HepG2 (cell line): ENCODE data around the gene TPRG1. TPM values are rescaled to one million over a fixed set of nuclear protein-coding genes. Genes with fewer than 3 reads are reported as not detected.

ENCODE experiments used
- ATAC-seq: fragments of 200-7000 bp; cut with Tn5 transposase; 3 replicates; pipeline ENCODE4 v1.9.1; 2020; ENCODE audit warnings: mild to moderate bottlenecking, moderate library complexity
- BruUV-seq: library from RNA; stranded (reverse); fragments of 400-500 nt; replicated peaks from 2 replicates; lab custom pipeline; 2021; lab: Mats Ljungman, UMichigan
- CTCF ChIA-PET: fragments of 300-600 bp; formaldehyde crosslinking; extraction: SDS; loops from one replicate; lab custom pipeline; 2021; ENCODE audit warnings: low total read pairs, inconsistent platforms, low intra/inter-chr PET ratio; lab: Yijun Ruan, JAX
- POLR2A ChIA-PET: fragments of 350-600 bp; sonication (Branson Sonifier 250); formaldehyde crosslinking; loops from one replicate; lab custom pipeline; 2020; ENCODE audit warnings: antibody characterized with exemption, inconsistent platforms; lab: Yijun Ruan, JAX
- DNase-seq: peaks from one replicate; pipeline ENCODE4 v3.0.0-alpha.2; 2015; ENCODE audit warnings: low spot score
- FAIRE-seq: peaks from 3 replicates; lab custom pipeline; 2011; peaks lifted over from hg19 to GRCh38; lab: Jason Lieb, UNC
- H2AFZ ChIP-seq: one replicate; pipeline ENCODE4 v1.6.1; 2011; ENCODE audit warnings: low read length, inconsistent platforms
- H3K27ac ChIP-seq: fragments of 300-600 bp; 3 replicates; pipeline ENCODE4 v1.8.0; 2011; ENCODE audit warnings: mixed run types, mild to moderate bottlenecking, mixed read lengths, low read length, inconsistent platforms; ENCODE audit not compliant: insufficient read depth; ENCODE audit errors: extremely low read length
- H3K27me3 ChIP-seq, 2 experiments: fragments of 200-600 bp in 1 of 2; 2 replicates in 1 of 2; 3 replicates in 1 of 2; pipeline versions ENCODE4 v1.6.0 to v1.8.0; 2011; ENCODE audit warnings: low read length in 2 of 2, mild to moderate bottlenecking in 2 of 2, moderate library complexity in 2 of 2, inconsistent platforms in 1 of 2; ENCODE audit not compliant: insufficient read depth in 2 of 2, control insufficient read depth in 1 of 2
- H3K36me3 ChIP-seq, 2 experiments: fragments of 200-600 bp in 1 of 2; replicated peaks in 1 of 2; 2 replicates in 1 of 2; 3 replicates in 1 of 2; pipeline versions ENCODE4 v1.5.1 to v1.8.0; 2011; ENCODE audit warnings: low read length in 2 of 2, inconsistent platforms in 1 of 2; ENCODE audit not compliant: insufficient read depth in 2 of 2, control insufficient read depth in 1 of 2
- H3K4me1 ChIP-seq: 2 replicates; pipeline ENCODE4 v1.5.1; 2012; ENCODE audit warnings: low read length, inconsistent platforms; ENCODE audit not compliant: insufficient read depth
- H3K4me2 ChIP-seq: 2 replicates; pipeline ENCODE4 v1.6.0; 2011; ENCODE audit warnings: low read depth, low read length, inconsistent platforms
- H3K4me3 ChIP-seq, 3 experiments: fragments of 200-600 bp in 1 of 3; sonication (generic), shearing (Covaris generic) in 1 of 3; replicated peaks in 1 of 3; 2 replicates each; pipeline ENCODE4 v1.5.1; 2011 to 2016; ENCODE audit warnings: low read length in 3 of 3, inconsistent platforms in 2 of 3, low read depth in 2 of 3, mild to moderate bottlenecking in 2 of 3, control low read depth in 1 of 3, mixed read lengths in 1 of 3; ENCODE audit not compliant: insufficient read depth in 1 of 3
- H3K79me2 ChIP-seq: one replicate; pipeline ENCODE4 v1.6.1; 2011; ENCODE audit warnings: low read length, inconsistent platforms; ENCODE audit not compliant: insufficient read depth
- H3K9ac ChIP-seq: 2 replicates; pipeline ENCODE4 v1.6.0; 2011; ENCODE audit warnings: mild to moderate bottlenecking, low read depth, low read length, inconsistent platforms; ENCODE audit not compliant: insufficient read depth
- H3K9me3 ChIP-seq: 2 replicates; pipeline ENCODE4 v1.5.1; 2012; ENCODE audit warnings: mild to moderate bottlenecking, low read length
- H4K20me1 ChIP-seq: 2 replicates; pipeline ENCODE4 v1.6.0; 2011; ENCODE audit warnings: inconsistent platforms, mild to moderate bottlenecking, low read length, moderate library complexity; ENCODE audit not compliant: insufficient read depth
- RFXAP ChIP-seq: sonication (generic); formaldehyde crosslinking; IDR thresholded peaks from 2 replicates; pipeline ENCODE4 v1.4.0; 2020; ENCODE audit warnings: missing genetic modification reagents, borderline replicate concordance
- ZFAT ChIP-seq: sonication (generic); formaldehyde crosslinking; conservative IDR thresholded peaks from 2 replicates; pipeline ENCODE4 v1.8.1; 2023; ENCODE audit warnings: missing genetic modification reagents, inconsistent platforms
- ZNF18 ChIP-seq: sonication (generic); formaldehyde crosslinking; IDR thresholded peaks from 2 replicates; pipeline ENCODE4 v1.8.0; 2022; ENCODE audit warnings: mild to moderate bottlenecking, missing genetic modification reagents; ENCODE audit not compliant: insufficient replicate concordance
- ZNF773 ChIP-seq: sonication (generic); formaldehyde crosslinking; IDR thresholded peaks from 2 replicates; pipeline ENCODE4 v1.4.0; 2020; ENCODE audit warnings: missing genetic modification reagents, borderline replicate concordance
- WGBS: methylation state at CpG from one replicate; pipeline ENCODE4 v1.1.6; 2017; ENCODE audit warnings: low lambda C conversion rate; 5-methylcytosine and 5-hydroxymethylcytosine counted together
- in situ Hi-C: cut with HindIII; loops from 2 replicates; pipeline ENCODE4 v1.10.0; 2017; ENCODE audit warnings: low pct_unique_long_range_greater_than_20kb; ENCODE audit not compliant: extremely low pct_ligation_motif_present
- intact Hi-C: fragments of 100-400 bp; cut with micrococcal nuclease; formaldehyde crosslinking; loops from one replicate; pipeline ENCODE4 v1.10.0; 2022; ENCODE audit not compliant: unreplicated experiment
- polyA plus RNA-seq, 8 experiments: library from polyadenylated mRNA; depleted of rRNA in 3 of 8; stranded (reverse) in 7 of 8; unstranded in 1 of 8; fragments of >200 nt; fragmentation: Illumina TruSeq in 4 of 8; extraction: Trizol in 4 of 8; gene quantifications; 2 replicates each; pipeline versions ENCODE4 v1.2.1 to v1.2.3, GENCODE V29; 2011 to 2016; ENCODE audit warnings: low read depth in 4 of 8, missing spikeins in 1 of 8, mixed read lengths in 1 of 8; ENCODE audit not compliant: insufficient read depth in 1 of 8
- total RNA-seq, 5 experiments: library from RNA; depleted of rRNA; stranded (reverse); fragments of >200 nt; fragmentation: Illumina TruSeq; extraction: Trizol; gene quantifications; 2 replicates each; pipeline ENCODE4 v1.2.3, GENCODE V29; 2016; ENCODE audit warnings: low read depth in 1 of 5
- TF ChIP-seq, protein P1 (sequence below): IDR thresholded peaks from 2 replicates; pipeline ENCODE4 v1.6.1; 2012; ENCODE audit warnings: low read depth, low read length, improper control_type of control experiment
- TF ChIP-seq, protein P2 (sequence below): sonication (generic); formaldehyde crosslinking; IDR thresholded peaks from 2 replicates; pipeline ENCODE4 v1.5.0; 2020; ENCODE audit warnings: missing genetic modification reagents

TPRG1 gene
- total and polyA plus RNA-seq, 2 of the 13 experiments (the other 11 are each of a cell fraction or from before 2014, with no cell fraction given) = 0.17 TPM; not detected in 1

- CTCF ChIA-PET = no interaction called here
- 40% methylated on average over 6 of the region's 6 CpGs for WGBS
- Histone ChIP-seq H3K27me3 (peaks cover 0 to 7% of the 10 kb centered on the region in 2 experiments; a peak in 1 of 5 replicates), H3K9me3 (no peaks in the 10 kb centered on the region), H3K36me3 (no peaks in the 10 kb centered on the region), H3K9ac (no peak overlapping the region), H3K4me1 (no peaks in the 10 kb centered on the region), H3K4me3 (no peak overlapping the region), H3K79me2 (no peaks in the 10 kb centered on the region), H4K20me1 (no peaks in the 10 kb centered on the region), H2AFZ (no peak overlapping the region), H3K4me2 (no peak overlapping the region), H3K27ac (no peak overlapping the region)
- in situ Hi-C loops (no loop called here), intact Hi-C loops (no loop called here)
- DNase-seq (no peak), ATAC-seq (no peak), FAIRE-seq (no peak)
- TF ChIP-seq RFXAP (CRISPR knock-in tag) = no peak
- no peak for TF ChIP-seq ZNF773 (CRISPR knock-in tag)
- TF ChIP-seq ZFAT (CRISPR knock-in tag) = no peak
- TF ChIP-seq, protein P1, sequence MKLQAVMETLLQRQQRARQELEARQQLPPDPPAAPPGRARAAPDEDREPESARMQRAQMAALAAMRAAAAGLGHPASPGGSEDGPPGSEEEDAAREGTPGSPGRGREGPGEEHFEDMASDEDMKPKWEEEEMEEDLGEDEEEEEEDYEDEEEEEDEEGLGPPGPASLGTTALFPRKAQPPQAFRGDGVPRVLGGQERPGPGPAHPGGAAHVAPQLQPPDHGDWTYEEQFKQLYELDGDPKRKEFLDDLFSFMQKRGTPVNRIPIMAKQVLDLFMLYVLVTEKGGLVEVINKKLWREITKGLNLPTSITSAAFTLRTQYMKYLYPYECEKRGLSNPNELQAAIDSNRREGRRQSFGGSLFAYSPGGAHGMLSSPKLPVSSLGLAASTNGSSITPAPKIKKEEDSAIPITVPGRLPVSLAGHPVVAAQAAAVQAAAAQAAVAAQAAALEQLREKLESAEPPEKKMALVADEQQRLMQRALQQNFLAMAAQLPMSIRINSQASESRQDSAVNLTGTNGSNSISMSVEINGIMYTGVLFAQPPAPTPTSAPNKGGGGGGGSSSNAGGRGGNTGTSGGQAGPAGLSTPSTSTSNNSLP = no peak
- no peak for TF ChIP-seq ZNF18 (CRISPR knock-in tag)
- TF ChIP-seq, protein P2, sequence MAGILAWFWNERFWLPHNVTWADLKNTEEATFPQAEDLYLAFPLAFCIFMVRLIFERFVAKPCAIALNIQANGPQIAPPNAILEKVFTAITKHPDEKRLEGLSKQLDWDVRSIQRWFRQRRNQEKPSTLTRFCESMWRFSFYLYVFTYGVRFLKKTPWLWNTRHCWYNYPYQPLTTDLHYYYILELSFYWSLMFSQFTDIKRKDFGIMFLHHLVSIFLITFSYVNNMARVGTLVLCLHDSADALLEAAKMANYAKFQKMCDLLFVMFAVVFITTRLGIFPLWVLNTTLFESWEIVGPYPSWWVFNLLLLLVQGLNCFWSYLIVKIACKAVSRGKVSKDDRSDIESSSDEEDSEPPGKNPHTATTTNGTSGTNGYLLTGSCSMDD (CRISPR knock-in tag) = no peak
- BruUV-seq = no TSS peak
- POLR2A ChIA-PET = no interaction called here
Observed at GRCh38 chr3:189165092-189165612, 6.6 kb upstream of the TPRG1 start.
